ENCODE measurements around the gene TMEM47.

TMEM47 gene

GRCh38 chrX:34656842-34657725 lies at the start of gene TMEM47:
TSS of gene TMEM47 (minus strand) at chrX:34657285. CDS start at chrX:34657029, 256 bp downstream.
- peak in 49 of 56 donors; percentile 1 to 72 (median 36) for DNase-seq

DNA sequence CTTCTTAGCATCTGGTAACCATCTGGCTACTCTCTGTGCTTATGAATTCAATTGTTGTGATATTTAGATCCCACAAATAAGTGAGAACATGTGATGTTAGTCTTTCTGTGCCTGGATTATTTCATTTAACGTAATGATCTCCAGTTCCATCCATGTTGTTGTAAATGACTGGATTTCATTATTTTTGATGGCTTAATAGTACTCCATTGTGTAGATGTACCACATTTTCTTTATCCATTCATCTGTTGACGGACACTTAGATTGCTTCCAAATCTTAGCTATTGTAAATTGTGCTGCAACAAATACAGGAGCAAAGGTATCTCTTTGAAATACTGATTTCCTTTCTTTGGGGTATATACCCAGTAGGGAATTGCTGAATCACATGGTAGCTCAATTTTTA lies 30.0 kb upstream of the TMEM47 start:
- DNase-seq: no peak

GRCh38 chrX:34659575-34659974 lies 2.5 kb upstream of the TMEM47 start:
- DNase-seq: no peak

DNA sequence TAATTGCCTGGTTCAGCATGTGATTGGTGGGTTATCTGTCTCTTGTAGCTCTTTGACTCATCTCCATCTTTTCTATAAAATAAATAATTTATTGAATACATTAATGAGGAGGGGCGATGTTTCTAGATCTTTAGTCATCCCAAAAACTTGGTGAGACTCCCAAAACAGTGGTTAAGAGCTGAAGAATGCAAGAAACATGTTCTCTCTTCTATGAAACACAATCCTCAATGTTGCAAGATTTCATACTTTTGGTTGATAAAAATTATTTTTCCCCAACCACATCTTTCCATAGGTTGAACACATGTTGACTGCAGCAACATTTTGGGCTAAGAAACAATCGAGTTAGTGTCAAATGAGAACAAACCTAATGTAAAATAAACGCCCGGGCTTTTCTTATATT lies 1.2 kb upstream of the TMEM47 start:
- DNase-seq: no peak

GRCh38 chrX:34657726-34658070 lies 613 bp upstream of the TMEM47 start:
- peak in 1 of 56 donors; percentile 14 for DNase-seq

DNA sequence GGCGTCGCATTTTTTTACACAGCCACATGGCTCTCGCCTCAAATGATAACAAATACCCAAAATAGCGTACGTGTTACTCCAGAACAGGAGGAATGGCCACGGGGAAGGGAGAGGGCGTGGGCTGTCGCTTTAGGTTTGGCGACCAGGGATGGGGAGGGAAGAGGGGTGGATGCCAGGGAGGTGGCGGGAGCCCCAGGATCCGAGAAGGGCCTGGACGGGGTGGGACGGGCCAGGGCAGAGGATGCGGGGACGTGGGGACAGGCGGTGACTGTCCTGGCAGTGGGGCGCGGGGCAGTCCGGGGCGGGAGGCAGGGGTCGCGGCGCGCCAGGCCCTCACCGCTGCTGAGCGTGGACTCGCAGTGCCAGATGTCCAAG lies 631 bp downstream of the TMEM47 start:
- DNase-seq: peak in 3 of 56 donors; percentile 8 to 25 (median 21)

DNA sequence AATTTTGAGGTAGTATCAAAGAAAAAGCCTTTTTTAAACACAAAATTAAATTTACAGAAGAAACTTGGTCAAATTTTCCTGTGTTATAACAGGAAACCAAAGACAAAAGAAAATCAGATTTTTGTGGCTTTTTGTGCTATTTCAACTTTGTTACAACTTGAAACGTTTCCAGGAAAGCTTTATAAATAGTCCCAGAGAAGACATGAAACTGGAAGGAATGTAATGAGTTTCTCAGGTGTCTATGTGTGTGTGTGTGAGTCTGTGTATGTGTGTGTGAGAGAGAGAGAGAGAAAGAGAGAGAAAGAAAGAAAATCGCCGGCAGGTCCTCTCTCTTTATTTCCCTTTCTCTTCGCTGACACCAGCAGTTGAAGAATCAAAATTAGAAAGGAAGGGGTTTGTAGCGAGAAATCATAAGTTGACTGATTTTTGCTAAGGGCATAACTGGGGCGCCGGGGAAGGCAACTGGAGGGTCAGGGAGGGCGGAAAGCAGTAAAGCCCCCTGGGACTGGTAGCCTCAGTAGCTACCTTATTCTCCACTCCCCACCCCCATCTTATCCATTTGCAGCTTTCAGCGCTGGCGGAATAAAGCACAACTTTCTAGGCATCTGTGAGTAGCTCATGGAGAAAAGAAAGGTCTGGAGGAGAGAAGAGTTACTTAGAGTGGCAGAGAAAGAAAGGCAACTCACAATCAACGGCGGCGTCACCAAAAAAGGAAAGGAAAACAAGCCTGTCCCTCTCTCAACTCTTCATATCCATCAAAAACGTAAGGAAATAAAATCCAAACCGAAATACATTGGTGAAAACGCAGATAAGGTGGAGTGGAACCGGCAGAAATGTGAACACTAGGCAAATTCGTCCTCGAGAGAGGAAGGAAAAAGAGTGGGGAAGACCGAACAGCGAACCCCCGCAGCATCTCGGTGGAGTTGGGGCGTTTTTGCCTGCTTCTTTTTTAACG lies 1.3 kb downstream of the TMEM47 start:
- DNase-seq: peak in 5 of 56 donors; percentile 0 to 38 (median 2)

- DNase-seq: peak in 1 of 56 donors; percentile 0
Observed at GRCh38 chrX:34654696-34655490, 2.2 kb downstream of the TMEM47 start.

DNA sequence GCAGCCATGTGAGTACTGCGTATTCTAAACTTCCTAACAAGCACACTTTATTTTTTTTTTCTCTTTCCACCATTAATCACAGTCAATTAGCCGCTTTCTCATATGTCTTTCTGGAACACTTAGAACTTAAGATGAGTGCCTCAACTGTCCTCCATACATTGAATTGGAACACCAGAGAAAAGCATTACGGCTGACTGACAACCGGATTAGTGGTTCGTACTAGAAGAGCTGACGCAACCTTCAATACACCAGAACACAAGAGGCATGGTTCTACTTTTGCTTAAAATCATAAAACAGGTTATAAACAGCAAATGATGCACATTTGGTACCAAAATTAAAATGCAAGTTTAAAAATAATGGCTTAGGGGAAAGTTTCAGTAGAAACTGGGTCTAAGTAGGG lies 3.3 kb downstream of the TMEM47 start:
- no peak for DNase-seq

- no peak for DNase-seq
Observed at GRCh38 chrX:34642849-34643248, 14.2 kb downstream of the TMEM47 start.

DNA sequence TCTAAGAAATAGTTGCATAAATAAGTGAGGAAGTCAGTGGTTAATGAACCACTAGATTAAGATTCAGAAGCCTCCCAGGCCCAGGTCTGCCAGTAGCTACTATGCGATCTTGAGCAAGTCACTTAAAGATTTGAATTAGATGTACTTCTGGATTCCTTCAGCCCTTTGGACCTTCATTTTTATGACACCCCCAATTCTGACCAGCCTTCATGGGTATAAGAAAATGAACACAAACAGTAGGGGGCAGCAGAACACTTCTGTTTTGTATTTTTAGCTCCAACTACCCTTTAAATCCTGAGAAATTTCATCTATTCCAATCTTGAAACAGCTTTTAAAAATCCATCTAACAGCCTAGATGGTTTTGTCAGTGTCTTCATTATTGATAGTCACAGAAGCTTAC lies 19.0 kb downstream of the TMEM47 start:
- peak in 2 of 56 donors; percentile 9 to 22 for DNase-seq

DNA sequence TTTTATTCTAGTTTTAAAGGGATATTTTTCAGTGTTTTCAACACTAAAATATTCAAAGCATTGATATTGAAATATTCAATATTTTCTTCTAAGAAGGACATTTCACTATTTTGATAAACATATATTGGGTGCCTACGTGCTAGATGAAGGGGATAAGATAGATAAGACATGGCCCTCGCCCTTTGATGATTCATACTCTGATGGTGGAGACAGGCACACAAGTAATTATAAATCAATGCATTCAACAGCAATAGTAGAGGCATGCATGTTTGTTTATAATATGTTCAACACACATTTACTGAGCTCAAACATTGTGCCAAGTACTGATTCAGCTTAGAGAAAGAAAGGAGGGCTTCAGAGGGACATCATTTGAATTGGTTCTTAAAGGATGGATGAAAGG lies 22.7 kb downstream of the TMEM47 start:
- no peak for DNase-seq

GRCh38 chrX:34632384-34632783 lies 24.7 kb downstream of the TMEM47 start:
- DNase-seq: no peak

DNA sequence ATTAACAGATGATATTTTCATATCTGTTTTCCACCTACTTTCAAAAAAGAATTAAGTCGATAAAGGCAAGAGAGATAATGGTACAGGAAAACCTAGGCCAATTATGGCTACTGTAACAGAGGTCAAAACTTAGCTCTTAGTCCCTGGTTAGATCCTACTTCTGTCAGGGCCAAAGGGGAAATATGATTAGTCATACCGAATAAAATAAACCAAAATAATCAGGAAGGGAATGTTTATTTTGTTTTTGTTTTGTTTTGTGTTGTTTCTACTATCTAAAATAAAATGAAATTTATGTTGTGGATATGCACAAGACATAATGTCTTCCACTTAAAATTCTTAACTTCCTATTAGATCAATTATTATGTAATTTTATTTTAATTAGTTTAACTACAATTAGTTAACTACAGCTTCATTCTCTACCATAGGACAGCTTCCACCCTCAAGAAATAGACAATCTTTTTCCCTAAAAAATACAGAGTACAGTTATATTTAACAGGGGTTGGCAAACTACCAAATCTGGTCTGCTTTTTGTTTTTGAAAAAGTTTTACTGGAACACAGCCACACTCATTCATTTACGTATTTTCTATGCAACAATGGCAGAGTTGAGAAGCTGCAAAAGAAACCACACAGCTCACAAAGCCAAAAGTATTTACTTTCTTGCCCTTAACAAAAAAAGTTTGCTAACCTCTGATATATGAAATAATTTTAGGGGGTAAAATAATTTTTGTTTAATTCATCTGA lies 25.4 kb downstream of the TMEM47 start:
- no peak for DNase-seq

- no peak for DNase-seq
Observed at GRCh38 chrX:34629572-34629971, 27.5 kb downstream of the TMEM47 start.

DNA sequence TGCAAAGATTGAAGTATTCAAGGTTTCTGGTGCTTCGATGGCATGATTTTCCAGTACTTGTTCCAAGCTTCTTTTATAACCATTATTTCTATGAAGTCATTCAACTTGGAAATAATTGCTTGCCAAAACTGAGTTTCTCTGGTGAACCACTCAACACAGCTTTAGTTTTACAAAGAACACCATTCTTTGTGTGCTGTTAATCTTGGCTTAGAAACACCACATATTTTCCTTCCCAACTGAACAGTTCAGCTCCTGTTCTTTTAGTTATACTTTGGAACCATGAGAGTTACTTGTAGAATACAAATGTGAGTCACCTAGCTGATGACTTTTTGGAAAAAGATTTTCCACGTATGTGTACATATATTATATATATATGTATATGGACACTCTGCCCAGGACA lies 32.7 kb downstream of the TMEM47 start:
- DNase-seq: no peak

DNA sequence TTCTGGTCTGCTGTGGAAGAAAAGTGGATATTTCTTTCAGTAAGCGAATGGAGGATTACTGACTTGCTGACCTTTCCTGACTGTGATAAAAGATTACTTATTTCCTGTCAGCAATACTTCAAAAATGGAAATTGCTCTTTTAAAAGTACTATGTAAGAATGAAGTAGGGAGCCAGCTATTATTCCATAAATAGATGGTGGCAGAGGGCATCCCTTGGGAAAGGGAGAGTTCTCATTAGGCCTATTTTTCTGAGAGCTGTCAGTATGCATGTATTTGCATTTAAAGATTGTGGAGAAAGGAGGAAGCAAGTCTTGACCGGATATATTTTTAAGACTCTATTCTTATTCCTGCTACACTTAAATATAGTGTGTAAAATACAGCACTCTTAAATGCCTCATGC lies 37.2 kb downstream of the TMEM47 start:
- no peak for DNase-seq

GRCh38 chrX:34612036-34612435 lies 45.0 kb downstream of the TMEM47 start:
- DNase-seq: no peak

- no peak for DNase-seq
Observed at GRCh38 chrX:34598362-34598761, 58.7 kb downstream of the TMEM47 start.

GRCh38 chrX:34586936-34587335 lies 70.1 kb downstream of the TMEM47 start:
- DNase-seq: no peak

All from amygdala (tissue), 56 donors.